SHP77 treated with DMSO at 0.1 percent for 48 hours (cell line): ENCODE results near the gene ATXN7L2.

Experiments
- DNase-seq: peaks from one replicate; lab custom pipeline; 2025; lab: John Stamatoyannopoulos, UW

The ATXN7L2 gene

GRCh38 chr1:109497449-109498160 lies 13.9 kb downstream of the ATXN7L2 start:
- no peak for DNase-seq

GRCh38 chr1:109498161-109498801 lies 14.6 kb downstream of the ATXN7L2 start:
- peak; percentile 83 for DNase-seq

- no peak for DNase-seq
Observed at GRCh38 chr1:109499081-109499480, 15.4 kb downstream of the ATXN7L2 start.

DNA sequence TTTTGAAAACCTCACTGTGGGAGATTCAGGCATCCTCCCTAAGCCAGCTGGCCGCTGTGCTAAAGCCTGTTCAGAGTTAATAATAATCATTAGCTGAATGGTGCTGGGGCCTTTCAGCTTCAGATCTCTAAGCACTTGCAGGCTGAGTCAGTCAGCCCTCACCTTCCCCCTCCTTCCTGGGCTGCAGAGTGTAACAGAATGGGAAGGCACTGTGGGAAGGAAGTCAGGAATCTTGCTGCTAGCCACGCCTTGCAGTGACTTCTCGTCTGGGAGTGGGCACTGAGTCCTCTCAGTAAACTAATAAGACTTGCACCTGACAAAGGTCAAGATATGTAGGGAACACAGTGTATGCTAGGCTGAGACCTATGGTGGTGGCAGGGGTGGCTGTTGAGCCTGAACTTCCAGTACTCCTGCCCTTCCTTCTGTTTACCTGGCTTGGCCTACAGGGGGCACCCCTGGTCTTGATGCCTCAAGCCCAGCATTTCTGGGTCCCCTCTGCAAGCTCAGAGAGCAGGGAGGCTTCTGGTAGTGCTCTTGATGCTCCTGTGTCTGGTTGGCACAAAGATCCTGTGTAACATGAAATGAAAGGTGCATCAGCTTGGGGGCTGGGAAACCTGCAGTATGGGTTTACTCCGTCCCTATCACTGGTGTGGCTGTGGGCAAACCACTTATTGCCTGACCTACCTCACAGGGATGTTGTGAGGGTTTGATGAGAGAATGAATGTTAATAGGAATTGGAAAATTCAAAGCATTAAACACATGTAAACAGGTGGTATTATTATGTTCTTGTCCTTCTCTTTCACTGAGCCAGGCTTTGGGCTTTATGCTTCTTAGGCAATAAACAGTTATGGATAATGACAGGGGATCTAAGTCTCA lies 16.2 kb downstream of the ATXN7L2 start:
- DNase-seq: no peak

DNA sequence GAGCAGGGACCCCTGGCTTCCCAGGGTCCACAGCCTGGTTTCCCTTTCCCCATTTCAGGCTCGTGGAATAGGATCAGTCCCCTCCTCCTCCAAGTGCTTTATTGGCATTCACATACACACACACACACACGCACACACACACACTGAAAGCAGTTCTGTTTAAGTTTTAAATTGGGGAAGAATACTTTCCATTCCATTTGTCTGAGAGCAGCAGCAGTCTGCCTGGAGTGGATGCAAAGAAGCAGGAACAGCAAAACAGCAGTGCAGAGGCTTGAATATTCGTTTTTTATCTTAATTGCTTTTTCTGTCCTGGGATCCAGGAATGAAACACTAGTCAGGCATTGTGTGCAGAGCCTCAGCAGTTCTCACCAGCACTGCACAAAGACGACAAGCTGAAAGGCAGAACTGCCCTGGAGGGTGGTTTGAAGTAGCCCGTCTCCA lies 17.3 kb downstream of the ATXN7L2 start:
- DNase-seq: no peak

- no peak for DNase-seq
Observed at GRCh38 chr1:109501644-109502363, 18.1 kb downstream of the ATXN7L2 start.

- DNase-seq: no peak
Observed at GRCh38 chr1:109502364-109502851, 18.7 kb downstream of the ATXN7L2 start.

- DNase-seq: no peak
Observed at GRCh38 chr1:109503935-109504334, 20.2 kb downstream of the ATXN7L2 start.

DNA sequence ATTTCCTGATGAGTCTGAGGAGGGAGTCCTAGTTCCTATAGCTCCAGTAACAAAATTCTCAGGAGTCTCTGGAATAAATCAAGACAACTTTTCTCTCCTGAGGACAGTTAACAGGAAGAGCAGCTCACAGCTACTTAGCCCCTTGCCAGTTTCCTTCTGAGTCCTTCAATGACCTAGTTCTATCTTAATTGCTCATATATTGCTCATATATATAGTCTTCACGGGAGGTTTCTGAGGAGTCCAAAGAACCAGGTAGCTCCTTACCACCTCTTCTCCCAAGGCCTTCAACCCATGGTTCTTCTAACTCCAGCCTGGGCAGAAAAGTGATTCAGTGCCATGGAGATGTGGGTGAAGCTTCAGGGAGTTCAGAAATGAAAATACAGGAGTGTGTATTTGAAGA lies 21.3 kb downstream of the ATXN7L2 start:
- DNase-seq: no peak

- DNase-seq: no peak
Observed at GRCh38 chr1:109508001-109508872, 24.5 kb downstream of the ATXN7L2 start.

- no peak for DNase-seq
Observed at GRCh38 chr1:109508873-109509175, 25.1 kb downstream of the ATXN7L2 start.

DNA sequence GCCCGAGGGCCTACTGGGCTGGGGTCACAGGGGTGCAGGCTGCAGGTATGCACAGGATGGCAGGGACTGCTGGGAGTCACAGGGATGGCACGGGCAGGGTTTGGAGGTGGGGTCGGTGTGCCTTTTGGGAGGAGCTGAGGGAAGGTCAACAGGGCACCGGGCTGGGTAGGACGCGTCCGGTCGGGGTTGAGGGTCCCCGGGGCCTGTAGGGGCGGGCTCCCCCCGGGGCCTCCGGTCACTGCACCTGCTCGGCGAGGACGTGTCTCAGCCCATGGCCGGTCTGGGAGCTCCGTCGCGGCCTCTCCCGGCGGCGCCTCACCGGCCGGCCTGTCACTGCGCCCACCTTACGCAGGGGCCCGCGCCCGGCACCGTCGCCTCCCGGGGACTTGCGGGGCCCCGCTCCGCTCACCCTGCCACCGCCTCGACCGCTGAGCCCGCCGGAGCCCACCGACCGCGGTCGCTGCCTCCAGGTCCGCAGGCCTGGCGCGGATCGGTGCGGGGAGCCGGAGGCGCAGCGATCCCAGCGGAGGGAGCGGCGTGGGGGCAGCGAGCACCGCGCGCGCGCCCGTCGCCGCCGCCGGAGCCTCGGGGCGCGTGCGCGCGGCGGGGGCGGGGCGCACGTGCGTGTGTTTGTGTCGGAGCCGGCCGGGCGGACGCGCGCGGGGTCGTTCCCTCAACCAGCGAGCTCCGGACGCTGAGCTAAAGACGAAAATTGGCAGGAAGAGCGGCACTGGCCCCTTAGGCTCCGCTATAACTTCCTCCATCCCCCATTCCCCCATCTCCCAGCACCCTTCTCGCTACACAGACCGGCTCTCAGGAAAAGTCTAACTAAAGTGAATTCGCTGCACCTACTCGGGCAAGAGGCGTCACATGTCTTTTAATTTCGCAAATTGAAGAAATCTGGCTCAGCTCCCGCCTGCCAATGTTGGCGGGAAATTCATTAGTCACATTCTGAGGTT lies 25.8 kb downstream of the ATXN7L2 start, which contains the start of gene AMIGO1:
AMIGO1 (minus strand) TSS at position 552 of the 959 bp plus-strand sequence. CDS start 815 bp downstream, outside the sequence.
- peak; percentile 12 for DNase-seq

- no peak for DNase-seq
Observed at GRCh38 chr1:109513110-109513710, 29.5 kb downstream of the ATXN7L2 start.

DNA sequence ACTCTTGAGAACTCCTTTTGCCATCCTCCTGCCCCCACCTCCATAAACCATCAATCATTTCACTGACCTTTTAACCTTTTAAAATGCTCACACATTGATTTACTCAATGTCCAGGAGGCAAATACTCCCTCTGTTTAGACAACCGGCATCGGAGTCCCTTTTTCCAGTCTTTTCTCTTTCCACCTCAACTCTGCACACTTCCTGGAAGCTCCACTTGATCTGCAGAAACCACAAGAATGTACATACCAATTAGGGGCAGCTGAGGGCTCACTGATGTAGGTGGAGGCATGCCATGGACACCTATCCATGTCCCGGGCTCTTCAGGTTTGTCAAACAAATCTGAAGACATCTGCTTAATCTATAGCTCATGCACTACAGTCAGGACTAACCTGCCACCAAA lies 31.1 kb downstream of the ATXN7L2 start:
- DNase-seq: no peak

DNA sequence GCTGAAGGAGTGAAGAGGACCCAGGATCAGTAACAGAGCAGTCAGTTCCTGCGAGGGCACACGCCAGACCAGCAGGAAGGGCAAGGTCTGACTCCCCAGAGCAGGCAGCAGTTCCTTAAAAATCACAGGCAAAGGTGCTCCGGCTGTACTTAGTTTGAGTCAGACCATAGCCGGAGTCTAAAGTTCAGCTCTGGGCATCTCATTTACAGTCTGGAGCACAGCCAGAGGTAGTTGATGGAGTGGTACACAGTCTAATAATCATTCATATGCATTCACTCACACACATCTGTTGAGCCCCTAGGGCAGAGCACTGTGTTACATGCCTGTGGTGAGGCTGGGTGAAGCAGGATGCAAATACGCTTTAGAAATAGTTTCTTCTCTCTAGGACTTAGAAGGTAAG lies 33.2 kb downstream of the ATXN7L2 start:
- no peak for DNase-seq

DNA sequence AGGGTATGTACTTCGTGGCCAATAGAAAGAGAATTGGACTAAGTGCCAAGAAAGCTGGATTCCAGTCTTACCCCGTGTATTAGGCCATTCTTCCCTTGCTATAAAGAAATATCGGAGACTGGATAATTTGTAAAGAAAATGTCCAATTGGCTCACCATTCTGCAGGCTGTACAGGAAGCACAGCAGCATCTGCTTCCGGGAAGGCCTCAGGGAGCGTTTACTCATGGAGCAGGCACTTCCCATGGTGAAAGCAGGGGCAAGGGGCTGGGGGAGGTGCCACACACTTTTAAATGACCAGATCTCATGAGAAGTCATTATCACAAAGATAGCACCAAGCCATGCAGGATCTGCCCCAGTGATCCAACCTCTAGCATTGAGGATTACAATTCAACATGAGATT lies 33.6 kb downstream of the ATXN7L2 start:
- no peak for DNase-seq

GRCh38 chr1:109521002-109521951 lies 37.6 kb downstream of the ATXN7L2 start:
- DNase-seq: no peak

- no peak for DNase-seq
Observed at GRCh38 chr1:109522026-109522425, 38.3 kb downstream of the ATXN7L2 start.
